ENCODE measurements around the gene STX4. TPM values are rescaled to one million over a fixed set of nuclear protein-coding genes. Genes with fewer than 3 reads are reported as not detected.

STX4 gene
- total RNA-seq, 4 donors from 2014 or later, result 50.7 to 69.3 (median 63.9) TPM

DNA sequence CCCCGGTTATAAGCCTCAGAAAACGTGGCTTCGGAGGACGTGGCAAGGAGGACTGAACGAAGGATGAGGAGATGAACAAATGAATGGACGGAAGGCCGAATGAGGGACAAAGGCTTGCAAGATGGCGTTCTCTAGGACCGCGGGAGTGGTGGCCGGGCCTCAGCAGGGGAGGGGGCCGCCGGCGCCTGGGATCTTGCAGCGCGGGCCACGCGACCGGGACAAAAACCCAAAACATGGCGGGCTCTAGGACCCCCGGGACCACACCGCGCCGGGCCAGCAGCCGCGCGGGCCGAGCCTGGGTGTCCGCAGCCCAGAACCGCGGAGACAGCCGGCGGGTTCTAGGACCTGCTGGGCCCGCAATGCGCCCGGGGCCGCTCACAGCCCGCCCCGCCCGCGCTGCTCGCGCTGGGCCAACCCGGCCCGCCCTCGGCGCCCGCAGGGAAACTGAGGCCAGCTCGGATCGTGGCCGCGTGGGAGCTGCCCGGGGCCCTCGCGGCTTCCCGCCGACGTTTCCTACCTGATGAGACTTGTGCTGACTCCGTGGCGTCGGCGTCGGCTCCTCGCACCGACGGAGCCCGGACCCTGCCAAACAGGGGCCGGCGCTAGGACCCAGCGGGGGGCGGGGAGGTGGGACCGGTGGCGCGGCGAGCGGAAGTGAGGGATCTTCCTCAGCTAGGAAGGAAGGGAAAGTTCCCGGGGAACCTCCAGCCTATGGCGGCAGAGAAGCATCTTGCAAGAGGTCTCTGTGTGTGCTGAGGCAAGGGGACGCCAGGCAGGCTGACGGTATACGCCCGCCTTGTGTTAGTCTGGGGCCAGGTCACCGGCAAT, 40.0 kb downstream of the STX4 start:
- TF ChIP-seq POLR2A (IDR thresholded peaks at IDR 0.05), result no peak
- TF ChIP-seq EP300 (IDR thresholded peaks at IDR 0.05), result no peak
- TF ChIP-seq, protein P1, sequence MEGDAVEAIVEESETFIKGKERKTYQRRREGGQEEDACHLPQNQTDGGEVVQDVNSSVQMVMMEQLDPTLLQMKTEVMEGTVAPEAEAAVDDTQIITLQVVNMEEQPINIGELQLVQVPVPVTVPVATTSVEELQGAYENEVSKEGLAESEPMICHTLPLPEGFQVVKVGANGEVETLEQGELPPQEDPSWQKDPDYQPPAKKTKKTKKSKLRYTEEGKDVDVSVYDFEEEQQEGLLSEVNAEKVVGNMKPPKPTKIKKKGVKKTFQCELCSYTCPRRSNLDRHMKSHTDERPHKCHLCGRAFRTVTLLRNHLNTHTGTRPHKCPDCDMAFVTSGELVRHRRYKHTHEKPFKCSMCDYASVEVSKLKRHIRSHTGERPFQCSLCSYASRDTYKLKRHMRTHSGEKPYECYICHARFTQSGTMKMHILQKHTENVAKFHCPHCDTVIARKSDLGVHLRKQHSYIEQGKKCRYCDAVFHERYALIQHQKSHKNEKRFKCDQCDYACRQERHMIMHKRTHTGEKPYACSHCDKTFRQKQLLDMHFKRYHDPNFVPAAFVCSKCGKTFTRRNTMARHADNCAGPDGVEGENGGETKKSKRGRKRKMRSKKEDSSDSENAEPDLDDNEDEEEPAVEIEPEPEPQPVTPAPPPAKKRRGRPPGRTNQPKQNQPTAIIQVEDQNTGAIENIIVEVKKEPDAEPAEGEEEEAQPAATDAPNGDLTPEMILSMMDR (IDR thresholded peaks at IDR 0.05), result peak in 2 of 5 experiments; percentile 16 to 60
- no peaks in the 10 kb centered on the region for H3K27me3 ChIP-seq
- H3K9me3 ChIP-seq, result no peaks in the 10 kb centered on the region
- H3K27ac ChIP-seq, result peak overlapping the region; percentile 89 to 97 (median 96)
- H3K4me1 ChIP-seq, result peaks cover 0 to 38% (median 19%) of the 10 kb centered on the region in 4 donors
- H3K36me3 ChIP-seq, result peaks cover 0 to 25% (median 12%) of the 10 kb centered on the region in 3 donors
- 1% methylated on average over 44 to 64 of the region's 83 CpGs for WGBS, 2 donors
- peak overlapping the region; percentile 88 to 100 (median 97) for H3K4me3 ChIP-seq
- peak; percentile 75 to 88 for DNase-seq (ENCODE audit: low spot score in 2 of 2)

DNA sequence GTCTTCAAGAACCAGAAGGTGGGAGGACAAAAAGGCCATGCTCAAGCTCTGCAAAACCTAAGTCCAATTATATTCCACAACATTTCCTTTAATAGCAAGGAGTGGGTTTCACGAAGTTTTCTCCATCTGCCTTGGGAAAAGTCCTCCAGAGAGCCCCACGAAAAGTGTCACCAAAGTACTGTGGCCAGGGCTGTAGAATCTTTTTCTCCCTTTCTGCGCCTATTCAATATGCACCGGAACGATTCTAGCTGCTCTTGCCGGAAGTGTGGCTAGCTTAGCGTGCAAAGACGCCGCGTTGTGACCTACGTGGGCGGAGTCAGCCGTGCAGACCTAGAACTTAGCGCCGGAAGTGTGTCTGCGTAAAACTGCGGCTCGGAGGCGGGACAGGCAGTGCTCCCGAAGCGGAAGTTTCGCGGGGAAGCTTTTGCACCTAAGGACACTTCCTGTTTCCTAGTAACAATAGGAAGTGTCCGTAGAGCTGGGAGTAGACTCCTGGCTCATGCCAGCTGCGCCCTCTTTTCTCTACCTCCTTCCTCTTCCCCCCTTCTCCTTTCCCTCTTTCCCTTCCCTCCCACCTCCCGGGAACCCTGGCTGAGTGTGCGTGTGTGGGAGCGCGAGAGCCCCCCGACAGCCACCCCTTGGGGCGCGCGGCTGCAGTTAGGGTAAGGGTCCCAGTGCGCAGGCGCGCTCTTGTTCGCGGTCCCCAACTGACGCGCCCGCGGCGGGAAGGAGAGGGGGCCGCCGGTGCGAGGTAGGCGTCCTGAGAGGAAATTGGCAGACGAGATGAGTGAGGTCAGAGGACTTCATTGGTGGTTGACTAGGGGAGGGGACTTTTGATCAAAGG, 40.8 kb downstream of the STX4 start, which contains the start of the genes ZNF646 and ZNF668:
Gene ZNF646, plus strand, starts transcription at position 453 of the 844 bp plus-strand sequence. CDS start 1,903 bp downstream, outside the sequence.
Gene ZNF668, minus strand, starts transcription at position 271 of the 844 bp plus-strand sequence. CDS start 9,781 bp downstream, outside the sequence.
- DNase-seq (ENCODE audit: low spot score in 2 of 2), result peak; percentile 96
- H3K9me3 ChIP-seq, result no peaks in the 10 kb centered on the region
- peaks cover 0 to 33% (median 15%) of the 10 kb centered on the region in 3 donors for H3K36me3 ChIP-seq
- peaks cover 0 to 38% (median 19%) of the 10 kb centered on the region in 4 donors for H3K4me1 ChIP-seq
- peak; percentile 86 to 90 for TF ChIP-seq EP300 (IDR thresholded peaks at IDR 0.05)
- peak; percentile 60 to 63 for TF ChIP-seq POLR2A (IDR thresholded peaks at IDR 0.05)
- TF ChIP-seq, protein P1 (IDR thresholded peaks at IDR 0.05), result peak in 1 of 5 experiments; percentile 26
- H3K4me3 ChIP-seq, result peak within 1 kb of the TSS; percentile 88 to 100 (median 97)
- peak within 1 kb of the TSS; percentile 89 to 97 (median 96) for H3K27ac ChIP-seq
- H3K27me3 ChIP-seq, result no peaks in the 10 kb centered on the region
- WGBS, 2 donors, result 1% methylated on average over 45 to 48 of the region's 48 CpGs

DNA sequence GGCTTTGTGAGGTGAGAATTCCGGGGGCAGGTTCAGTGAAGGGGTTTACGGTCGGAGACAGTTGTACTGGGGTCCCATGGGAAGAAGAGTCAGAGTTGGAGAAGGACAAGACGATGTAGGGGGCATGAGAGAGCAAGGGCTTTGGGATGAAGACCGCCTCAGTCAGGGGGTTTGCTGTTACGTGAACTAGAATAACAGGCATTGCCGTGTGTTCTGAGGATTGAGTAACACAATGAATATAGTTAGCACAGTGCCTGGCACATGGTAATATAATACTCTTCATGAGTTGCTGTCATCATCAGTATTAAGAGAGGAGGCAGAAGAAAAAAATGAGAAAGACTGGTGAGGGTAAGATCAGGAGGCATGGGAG, 41.4 kb downstream of the STX4 start:
- Histone ChIP-seq H3K27ac (peak overlapping the region; percentile 89 to 97 (median 96)), H3K4me1 (peaks cover 0 to 38% (median 19%) of the 10 kb centered on the region in 4 donors)
- TF ChIP-seq, protein P1 (IDR thresholded peaks at IDR 0.05), result no peak
- no peak for TF ChIP-seq EP300 (IDR thresholded peaks at IDR 0.05)
- TF ChIP-seq POLR2A (IDR thresholded peaks at IDR 0.05), result no peak

DNA sequence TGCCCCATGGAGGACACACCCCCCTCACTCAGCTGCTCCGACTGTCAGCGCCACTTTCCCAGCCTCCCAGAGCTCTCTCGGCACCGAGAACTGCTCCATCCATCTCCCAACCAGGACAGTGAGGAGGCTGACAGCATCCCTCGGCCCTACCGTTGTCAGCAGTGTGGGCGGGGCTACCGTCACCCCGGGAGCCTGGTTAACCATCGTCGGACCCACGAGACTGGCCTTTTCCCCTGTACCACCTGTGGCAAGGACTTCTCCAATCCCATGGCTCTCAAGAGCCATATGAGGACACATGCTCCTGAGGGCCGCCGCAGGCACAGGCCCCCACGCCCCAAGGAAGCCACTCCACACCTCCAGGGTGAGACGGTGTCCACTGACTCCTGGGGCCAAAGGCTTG, 43.0 kb downstream of the STX4 start:
- peaks cover 0 to 55% (median 15%) of the 10 kb centered on the region in 3 donors for H3K36me3 ChIP-seq

More for the DNA sequence above, 41.4 kb downstream of the STX4 start:
- DNase-seq (ENCODE audit: low spot score in 2 of 2), result no peak
- peak overlapping the region; percentile 88 to 100 (median 97) for H3K4me3 ChIP-seq
- 1 to 2% methylated on average over 7 of the region's 7 CpGs for WGBS, 2 donors
- H3K36me3 ChIP-seq, result peaks cover 0 to 39% (median 15%) of the 10 kb centered on the region in 3 donors
- no peaks in the 10 kb centered on the region for H3K9me3 ChIP-seq
- no peaks in the 10 kb centered on the region for H3K27me3 ChIP-seq

More for the DNA sequence above, 43.0 kb downstream of the STX4 start:
- no peak overlapping the region for H3K27ac ChIP-seq
- 68 to 74% methylated on average over 16 of the region's 16 CpGs for WGBS, 2 donors
- H3K4me3 ChIP-seq, result no peak overlapping the region
- no peak for DNase-seq (ENCODE audit: low spot score in 2 of 2)
- TF ChIP-seq, protein P1 (IDR thresholded peaks at IDR 0.05), result no peak
- no peak for TF ChIP-seq EP300 (IDR thresholded peaks at IDR 0.05)
- TF ChIP-seq POLR2A (IDR thresholded peaks at IDR 0.05), result no peak
- H3K27me3 ChIP-seq, result no peaks in the 10 kb centered on the region
- H3K9me3 ChIP-seq, result no peaks in the 10 kb centered on the region
- H3K4me1 ChIP-seq, result peaks cover 0 to 41% (median 19%) of the 10 kb centered on the region in 4 donors
